Adrenal gland (tissue), 12 donors: ENCODE data around the gene CYB5D1. TPM values are rescaled to one million over a fixed set of nuclear protein-coding genes. Genes with fewer than 3 reads are reported as not detected.

Source experiments
- DNase-seq, 7 donors: peaks; one replicate each; pipeline ENCODE4 v3.0.0-alpha.2; 2019 to 2020
- H3K27ac ChIP-seq, 5 donors: fragments of 200-600 bp; sonication (generic) in 4 of 5; 1 replicate in 3 of 5; 2 replicates in 2 of 5; pipeline versions ENCODE4 v1.5.1 to v1.8.0; 2016 to 2020; ENCODE audit warnings: mild to moderate bottlenecking in 1 of 5
- H3K27me3 ChIP-seq: fragments of 200-600 bp; 2 replicates; pipeline ENCODE4 v1.8.0; 2021
- H3K36me3 ChIP-seq, 2 donors: fragments of 200-600 bp; replicated peaks in 1 of 2; 1 replicate in 1 of 2; 2 replicates in 1 of 2; pipeline versions ENCODE4 v1.5.1 to v1.8.0; 2018 to 2022
- H3K4me1 ChIP-seq, 2 donors: fragments of 200-600 bp; replicated peaks in 1 of 2; 1 replicate in 1 of 2; 2 replicates in 1 of 2; pipeline versions ENCODE4 v1.5.1 to v1.8.0; 2018 to 2021
- H3K4me3 ChIP-seq, 4 donors: fragments of 200-600 bp; sonication (generic) in 3 of 4; one replicate each; pipeline ENCODE4 v1.5.1; 2016 to 2018
- H3K9me3 ChIP-seq, 3 donors: fragments of 200-600 bp; sonication (generic) in 1 of 3; replicated peaks in 1 of 3; 1 replicate in 2 of 3; 2 replicates in 1 of 3; pipeline versions ENCODE4 v1.5.1 to v1.8.0; 2016 to 2021
- POLR2A ChIP-seq, 2 donors: fragments of 450-650 bp; IDR thresholded peaks; one replicate each; pipeline ENCODE4 v1.6.1; 2017; ENCODE audit warnings: antibody characterized with exemption in 2 of 2, mild to moderate bottlenecking in 2 of 2, moderate library complexity in 1 of 2
- WGBS, 4 donors: extraction: QIAGEN DNeasy Blood & Tissue Kit in 2 of 4; methylation state at CpG; one replicate each; pipeline versions ENCODE4 v1.1.5 to v1.1.7; 2013 to 2017; 5-methylcytosine and 5-hydroxymethylcytosine counted together
- intact Hi-C, 2 donors: fragments of 100-400 bp; cut with DNase I; formaldehyde crosslinking; loops; one replicate each; pipeline versions ENCODE4 v1.14.1 to v1.15.0; 2022 to 2023
- polyA plus RNA-seq, 3 donors: library from polyadenylated mRNA; stranded (reverse); fragments of 200-250 nt in 2 of 3; fragments of 350-450 nt in 1 of 3; fragmentation: Illumina TruSeq in 1 of 3; extraction: RNeasy Lipid Tissue Mini Kit (QIAGEN cat#74804) in 1 of 3; gene quantifications; one replicate each; pipeline ENCODE4 v1.2.3, GENCODE V29; 2013 to 2014
- total RNA-seq, 9 donors: library from RNA; depleted of rRNA in 4 of 9; stranded (reverse); fragments of >200 nt in 4 of 9; fragments of 120-200 nt in 1 of 9; fragmentation: NEBNext Ultra II Directional in 1 of 9; extraction: Animal tissue kit (Norgen Biotek cat#: 25700) in 1 of 9; gene quantifications; one replicate each; pipeline versions ENCODE4 v1.1.0 to v1.2.4, GENCODE V29; 2013 to 2023
- TF ChIP-seq, protein P1 (sequence below), 6 experiments: fragments of 450-650 bp in 4 of 6; fragments of 200-600 bp in 2 of 6; sonication (generic) in 1 of 6; IDR thresholded peaks; 1 replicate in 5 of 6; 2 replicates in 1 of 6; pipeline versions ENCODE4 v1.5.1 to v1.8.0; 2016 to 2021; ENCODE audit warnings: antibody characterized with exemption in 6 of 6, mild to moderate bottlenecking in 2 of 6, moderate library complexity in 1 of 6
- donor health status: healthy with polysubstance abuse.
- donor health status: Bipolar disorder and iron deficiency.
- donor health status: DM: yes; HTN: yes; CAD: no.
- donor health status: DM: no; HTN: no; CAD: no.
- donor health status: DM: no; HTN: no; CAD: no.
- donor health status: DM: yes; HTN: yes; CAD: no.

Gene CYB5D1
- total and polyA plus RNA-seq, 12 donors, result 6.5 to 36.8 (median 16.8) TPM

DNA sequence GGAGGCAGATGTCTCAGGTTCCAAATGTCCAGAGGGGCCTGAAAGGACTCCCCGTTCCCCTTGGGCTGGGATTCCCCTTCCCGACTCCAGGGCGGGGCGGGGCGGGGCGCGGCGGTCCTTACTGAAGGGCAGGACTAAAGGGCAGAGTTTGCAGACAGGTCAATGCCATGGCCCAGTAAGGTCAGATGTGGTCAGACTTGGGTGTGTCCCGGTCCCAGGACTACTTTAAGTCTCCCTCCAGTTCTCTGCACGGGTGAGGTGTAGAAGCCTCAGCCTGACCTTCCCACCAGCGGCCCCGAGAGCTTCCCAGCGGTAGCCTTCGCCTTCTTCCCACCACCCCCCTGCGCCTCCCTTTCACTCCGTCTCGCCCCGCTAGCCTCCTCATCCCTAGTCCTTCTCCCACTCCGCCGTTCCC is 23.3 kb upstream of the CYB5D1 start:
- WGBS, 4 donors, result 0 to 2% (median 1%) methylated on average over 10 to 20 of the region's 20 CpGs
- Histone ChIP-seq H3K4me1 (peaks cover 22 to 32% of the 10 kb centered on the region in 2 donors), H3K4me3 (peak overlapping the region; percentile 67 to 76 (median 74)), H3K27ac (peak overlapping the region; percentile 98 to 99 (median 98)), H3K36me3 (no peaks in the 10 kb centered on the region), H3K9me3 (no peaks in the 10 kb centered on the region), H3K27me3 (no peaks in the 10 kb centered on the region)
- TF ChIP-seq, protein P1, sequence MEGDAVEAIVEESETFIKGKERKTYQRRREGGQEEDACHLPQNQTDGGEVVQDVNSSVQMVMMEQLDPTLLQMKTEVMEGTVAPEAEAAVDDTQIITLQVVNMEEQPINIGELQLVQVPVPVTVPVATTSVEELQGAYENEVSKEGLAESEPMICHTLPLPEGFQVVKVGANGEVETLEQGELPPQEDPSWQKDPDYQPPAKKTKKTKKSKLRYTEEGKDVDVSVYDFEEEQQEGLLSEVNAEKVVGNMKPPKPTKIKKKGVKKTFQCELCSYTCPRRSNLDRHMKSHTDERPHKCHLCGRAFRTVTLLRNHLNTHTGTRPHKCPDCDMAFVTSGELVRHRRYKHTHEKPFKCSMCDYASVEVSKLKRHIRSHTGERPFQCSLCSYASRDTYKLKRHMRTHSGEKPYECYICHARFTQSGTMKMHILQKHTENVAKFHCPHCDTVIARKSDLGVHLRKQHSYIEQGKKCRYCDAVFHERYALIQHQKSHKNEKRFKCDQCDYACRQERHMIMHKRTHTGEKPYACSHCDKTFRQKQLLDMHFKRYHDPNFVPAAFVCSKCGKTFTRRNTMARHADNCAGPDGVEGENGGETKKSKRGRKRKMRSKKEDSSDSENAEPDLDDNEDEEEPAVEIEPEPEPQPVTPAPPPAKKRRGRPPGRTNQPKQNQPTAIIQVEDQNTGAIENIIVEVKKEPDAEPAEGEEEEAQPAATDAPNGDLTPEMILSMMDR (IDR thresholded peaks at IDR 0.05), result no peak
- TF ChIP-seq POLR2A (IDR thresholded peaks at IDR 0.05), result peak in 1 of 2 donors; percentile 20
- DNase-seq, result peak; percentile 71 to 84 (median 77)
- intact Hi-C loops, result no loop called here

DNA sequence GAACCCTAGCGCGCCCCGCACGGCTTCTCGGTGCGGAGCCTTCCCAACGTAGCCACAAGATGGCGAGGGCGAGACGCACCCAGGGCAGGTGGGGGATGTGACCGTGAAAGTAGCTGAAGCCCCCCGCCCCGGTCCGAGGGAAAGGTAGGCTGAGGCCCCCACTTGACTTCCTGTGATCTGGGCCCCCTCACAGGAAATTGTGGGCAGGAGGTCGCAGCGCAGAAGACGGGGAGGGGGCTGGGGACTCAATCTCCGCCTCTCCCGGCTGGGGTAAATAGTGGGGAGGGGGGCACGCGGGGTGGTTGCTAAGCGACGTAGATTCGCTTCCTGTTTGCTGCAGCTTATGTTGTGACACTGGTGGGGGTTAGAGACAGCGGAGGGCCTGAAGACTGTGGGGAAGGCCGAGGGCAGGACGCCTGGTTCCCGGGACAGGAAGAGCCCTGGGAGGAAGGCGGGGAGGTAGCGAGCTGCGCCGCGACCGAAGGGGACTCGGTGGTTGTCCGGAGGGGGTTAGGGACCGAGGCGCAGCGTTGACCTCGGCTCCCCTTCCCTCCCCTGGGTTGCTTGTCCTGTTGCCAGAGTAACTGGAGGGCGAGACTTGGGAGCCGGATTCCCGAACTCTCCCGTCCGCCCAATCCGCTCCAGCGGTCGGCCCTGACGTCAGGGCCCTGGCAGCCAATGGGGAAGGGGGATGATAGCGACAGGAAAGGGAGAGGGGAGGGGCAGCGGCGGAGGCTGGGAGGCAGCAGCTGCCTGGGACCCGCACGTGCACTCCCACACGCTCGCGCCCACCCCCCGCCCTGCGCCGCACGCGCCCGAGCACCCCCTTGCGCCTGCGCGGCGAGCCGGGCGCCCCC is 22.6 kb upstream of the CYB5D1 start:
- 0 to 2% (median 0%) methylated on average over 4 to 69 of the region's 69 CpGs for WGBS, 4 donors
- H3K4me1 ChIP-seq, result peaks cover 22 to 34% of the 10 kb centered on the region in 2 donors
- H3K4me3 ChIP-seq, result peak overlapping the region; percentile 67 to 75 (median 74)
- no peaks in the 10 kb centered on the region for H3K36me3 ChIP-seq
- no peaks in the 10 kb centered on the region for H3K9me3 ChIP-seq
- intact Hi-C loops, result no loop called here
- peak; percentile 27 to 80 for TF ChIP-seq POLR2A (IDR thresholded peaks at IDR 0.05)
- TF ChIP-seq, protein P1 (IDR thresholded peaks at IDR 0.05), result peak; percentile 70 to 92 (median 84)
- no peaks in the 10 kb centered on the region for H3K27me3 ChIP-seq
- DNase-seq, result peak; percentile 97 to 99 (median 98)
- H3K27ac ChIP-seq, result peak overlapping the region; percentile 98 to 99 (median 98)

DNA sequence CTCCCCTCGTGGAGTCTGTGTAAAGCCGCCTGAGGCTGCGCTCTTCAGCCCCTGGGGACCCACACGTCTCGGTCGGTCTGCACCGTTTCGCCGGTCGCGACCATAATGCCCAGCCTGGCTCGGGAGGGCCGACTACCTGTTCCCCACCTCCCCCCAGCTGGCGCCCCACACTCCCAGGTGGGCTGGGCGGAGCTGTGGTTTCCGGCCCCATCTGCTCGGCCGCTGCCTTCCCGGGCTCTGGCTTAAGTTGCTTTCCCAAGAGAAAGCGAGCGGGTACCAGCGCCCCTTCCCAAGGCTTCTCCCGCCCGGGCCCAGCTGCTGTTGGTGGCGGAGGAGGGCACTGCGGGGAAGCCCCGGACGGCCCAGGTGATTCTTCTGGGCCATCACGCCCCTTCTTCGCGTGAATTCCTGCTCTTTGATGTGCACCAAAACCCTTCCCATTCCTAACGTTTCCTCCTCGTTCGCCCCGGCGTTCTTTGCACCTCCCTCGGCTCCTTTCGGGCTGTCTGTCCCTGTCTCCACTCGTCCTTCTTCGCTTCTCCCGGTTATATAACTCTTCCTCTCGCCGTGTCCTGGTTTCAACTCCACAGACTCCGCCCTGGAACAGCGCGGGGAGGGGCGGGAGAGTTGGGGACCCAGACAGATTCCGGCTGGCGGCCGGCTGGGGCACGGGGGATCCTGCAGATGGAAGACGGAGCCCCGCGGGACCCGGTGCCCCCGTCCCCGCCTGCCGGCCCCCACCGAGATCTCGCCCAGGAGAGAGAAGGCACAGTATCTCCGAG is 21.8 kb upstream of the CYB5D1 start:
- WGBS, 4 donors, result 0 to 2% (median 1%) methylated on average over 38 to 61 of the region's 61 CpGs
- peak in 6 of 7 donors; percentile 83 to 94 (median 86) for DNase-seq
- no peaks in the 10 kb centered on the region for H3K36me3 ChIP-seq
- peak; percentile 72 to 96 for TF ChIP-seq POLR2A (IDR thresholded peaks at IDR 0.05)
- TF ChIP-seq, protein P1 (IDR thresholded peaks at IDR 0.05), result peak in 1 of 6 experiments; percentile 7
- intact Hi-C loops, result no loop called here
- peaks cover 28 to 41% of the 10 kb centered on the region in 2 donors for H3K4me1 ChIP-seq
- peak overlapping the region; percentile 67 to 81 (median 74) for H3K4me3 ChIP-seq
- H3K9me3 ChIP-seq, result no peaks in the 10 kb centered on the region
- H3K27me3 ChIP-seq, result no peaks in the 10 kb centered on the region
- H3K27ac ChIP-seq, result peak overlapping the region; percentile 98 to 99 (median 98)
